ENCODE data around the gene SEPTIN5. TPM values are rescaled to one million over a fixed set of nuclear protein-coding genes. Genes with fewer than 3 reads are reported as not detected.

SEPTIN5 gene
- total RNA-seq, 1 experiment from 2014 or later: 1.00 TPM

- no peak for TF ChIP-seq CTCF (IDR thresholded peaks at IDR 0.05; ENCODE audit: insufficient read depth in 1 of 2, low read depth in 1 of 2, low read length in 1 of 2, severe bottlenecking in 1 of 2, unreplicated experiment in 1 of 2)
- CTCF ChIA-PET: no interaction called here
- POLR2A ChIA-PET: interaction anchor here (0.6 kb wide), 1 partner anchor 10 kb away, joined by 4 read pairs; no protein-coding TSS in a partner anchor
- H3K4me1 ChIP-seq: peaks cover 4% of the 10 kb centered on the region; the same call in 1 of the 2 replicates
- H3K4me3 ChIP-seq (ENCODE audit: low read depth, low read length): no peak overlapping the region
- Mint-ChIP-seq H3K4me1 (ENCODE audit: low read depth, unreplicated experiment) (no peaks in the 10 kb centered on the region), H3K4me3 (ENCODE audit: unreplicated experiment) (no peak overlapping the region), H3K27me3 (ENCODE audit: insufficient read depth, unreplicated experiment) (no peaks in the 10 kb centered on the region), H3K36me3 (ENCODE audit: insufficient read depth, unreplicated experiment) (no peaks in the 10 kb centered on the region), H3K27ac (ENCODE audit: unreplicated experiment) (no peak overlapping the region), H3K9me3 (ENCODE audit: unreplicated experiment) (no peaks in the 10 kb centered on the region)
- H3K27me3 ChIP-seq (replicated peaks; ENCODE audit: control insufficient read depth, insufficient read depth, low read length): no peaks in the 10 kb centered on the region
- DNase-seq: no peak
- H3K36me3 ChIP-seq (ENCODE audit: control insufficient read depth, insufficient read depth, low read length): no peaks in the 10 kb centered on the region
- intact Hi-C loops (cut with micrococcal nuclease; ENCODE audit: unreplicated experiment): no loop called here
- BruUV-seq (replicated peaks): no TSS peak
- H3K9me3 ChIP-seq: no peaks in the 10 kb centered on the region
Measured at GRCh38 chr22:19740586-19740985, 26.3 kb downstream of the SEPTIN5 start.

DNA sequence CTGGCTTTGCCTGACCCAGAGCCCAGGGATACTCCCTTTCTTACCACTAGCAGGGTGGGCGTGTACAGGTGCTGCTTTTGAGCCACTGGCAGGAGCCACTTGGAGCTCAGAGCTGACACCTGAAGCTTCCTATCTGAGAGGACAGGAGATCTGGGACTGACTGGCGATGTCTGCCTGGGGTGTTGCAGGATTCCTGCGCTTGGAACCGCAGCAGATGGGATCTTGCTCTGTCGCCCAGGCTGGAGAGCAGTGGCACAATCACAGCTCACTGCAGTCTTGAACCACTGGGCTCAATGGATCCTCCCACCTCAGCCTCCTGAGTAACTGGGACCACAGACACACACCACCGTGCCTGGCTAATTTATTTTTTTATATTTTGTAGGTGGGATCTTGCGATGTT, 26.8 kb downstream of the SEPTIN5 start:
- Mint-ChIP-seq H3K27ac (ENCODE audit: unreplicated experiment) (no peak overlapping the region), H3K9me3 (ENCODE audit: unreplicated experiment) (no peaks in the 10 kb centered on the region), H3K4me3 (ENCODE audit: unreplicated experiment) (no peak overlapping the region), H3K4me1 (ENCODE audit: low read depth, unreplicated experiment) (no peaks in the 10 kb centered on the region), H3K36me3 (ENCODE audit: insufficient read depth, unreplicated experiment) (no peaks in the 10 kb centered on the region), H3K27me3 (ENCODE audit: insufficient read depth, unreplicated experiment) (no peaks in the 10 kb centered on the region)
- Histone ChIP-seq H3K9me3 (no peaks in the 10 kb centered on the region), H3K4me3 (ENCODE audit: low read depth, low read length) (no peak overlapping the region), H3K4me1 (peaks cover 4% of the 10 kb centered on the region; the same call in 1 of the 2 replicates), H3K36me3 (ENCODE audit: control insufficient read depth, insufficient read depth, low read length) (no peaks in the 10 kb centered on the region), H3K27me3 (replicated peaks; ENCODE audit: control insufficient read depth, insufficient read depth, low read length) (no peaks in the 10 kb centered on the region)
- no TSS peak for BruUV-seq (replicated peaks)
- no peak for TF ChIP-seq CTCF (IDR thresholded peaks at IDR 0.05; ENCODE audit: insufficient read depth in 1 of 2, low read depth in 1 of 2, low read length in 1 of 2, severe bottlenecking in 1 of 2, unreplicated experiment in 1 of 2)
- ChIA-PET CTCF (no interaction called here), POLR2A (interaction anchor here (0.6 kb wide), 1 partner anchor 10 kb away, joined by 4 read pairs; no protein-coding TSS in a partner anchor)
- intact Hi-C loops (cut with micrococcal nuclease; ENCODE audit: unreplicated experiment): no loop called here
- no peak for DNase-seq

DNA sequence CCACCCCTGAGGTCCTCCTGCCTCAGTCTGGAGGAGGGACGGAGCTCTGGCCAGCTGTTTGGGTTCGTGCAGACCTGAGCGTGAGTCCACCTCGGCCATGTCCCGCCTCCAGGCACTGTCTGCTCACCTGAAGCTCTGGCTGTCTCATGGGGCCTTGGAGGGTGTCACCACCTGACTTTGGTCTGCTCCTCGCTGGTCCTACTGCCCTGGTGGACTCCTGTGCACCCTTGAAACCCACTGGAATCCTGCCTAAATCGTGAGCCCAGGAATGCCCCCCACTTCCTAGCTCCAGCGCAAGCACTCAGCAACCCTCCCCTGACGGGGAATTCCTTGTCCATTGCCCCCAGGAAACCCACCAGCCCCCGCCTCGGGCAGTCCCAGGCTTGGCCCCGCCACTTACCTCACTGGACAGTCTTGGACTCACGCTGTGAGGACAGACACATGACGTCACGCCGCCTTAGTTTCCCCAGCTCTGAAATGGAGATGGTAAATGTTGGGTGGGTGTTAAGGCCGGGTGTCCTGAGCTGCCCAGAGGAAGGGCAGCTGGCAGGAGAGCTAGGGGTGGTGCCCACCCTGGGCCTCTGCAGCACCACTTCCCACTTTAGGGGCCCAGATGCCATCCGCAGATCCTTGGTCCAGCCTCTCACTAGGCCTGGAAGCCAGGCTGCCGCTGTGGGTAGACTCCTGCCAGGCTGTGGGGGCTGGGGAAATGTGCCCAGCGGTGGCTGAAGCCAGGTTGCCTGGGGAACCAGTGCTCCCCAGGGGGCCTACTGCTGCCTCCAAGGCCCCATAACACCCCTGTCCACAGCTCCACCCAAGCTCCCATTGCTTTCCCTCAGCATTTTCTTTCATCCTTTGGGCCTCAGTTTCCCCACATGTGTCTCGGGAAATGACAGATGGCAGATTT, 28.1 kb downstream of the SEPTIN5 start:
- Histone ChIP-seq H3K27me3 (replicated peaks; ENCODE audit: control insufficient read depth, insufficient read depth, low read length) (no peaks in the 10 kb centered on the region), H3K4me3 (ENCODE audit: low read depth, low read length) (no peak overlapping the region), H3K4me1 (peaks cover 2% of the 10 kb centered on the region; the same call in 1 of the 2 replicates), H3K36me3 (ENCODE audit: control insufficient read depth, insufficient read depth, low read length) (no peaks in the 10 kb centered on the region), H3K9me3 (no peaks in the 10 kb centered on the region)
- intact Hi-C loops (cut with micrococcal nuclease; ENCODE audit: unreplicated experiment): no loop called here
- Mint-ChIP-seq H3K27ac (ENCODE audit: unreplicated experiment) (no peak overlapping the region), H3K4me3 (ENCODE audit: unreplicated experiment) (no peak overlapping the region), H3K27me3 (ENCODE audit: insufficient read depth, unreplicated experiment) (no peaks in the 10 kb centered on the region), H3K9me3 (ENCODE audit: unreplicated experiment) (no peaks in the 10 kb centered on the region), H3K36me3 (ENCODE audit: insufficient read depth, unreplicated experiment) (no peaks in the 10 kb centered on the region), H3K4me1 (ENCODE audit: low read depth, unreplicated experiment) (no peaks in the 10 kb centered on the region)
- CTCF ChIA-PET: interaction anchor here (0.8 to 0.9 kb wide), 3 partner anchors 12 to 24 kb away, joined by 3 read pairs; no protein-coding TSS in a partner anchor
- BruUV-seq (replicated peaks): no TSS peak
- no peak for DNase-seq
- POLR2A ChIA-PET: interaction anchor here (0.8 kb wide), 1 partner anchor 9 kb away, joined by 3 read pairs; no protein-coding TSS in a partner anchor
- no peak for TF ChIP-seq CTCF (IDR thresholded peaks at IDR 0.05; ENCODE audit: insufficient read depth in 1 of 2, low read depth in 1 of 2, low read length in 1 of 2, severe bottlenecking in 1 of 2, unreplicated experiment in 1 of 2)

Measured in Caco-2 (cell line).